Measurements from ENCODE around the gene TTC24. TPM values are rescaled to one million over a fixed set of nuclear protein-coding genes. Genes with fewer than 3 reads are reported as not detected.

The TTC24 gene
- polyA plus RNA-seq, 3 donors: 0.14 to 0.31 TPM; not detected in 1

DNA sequence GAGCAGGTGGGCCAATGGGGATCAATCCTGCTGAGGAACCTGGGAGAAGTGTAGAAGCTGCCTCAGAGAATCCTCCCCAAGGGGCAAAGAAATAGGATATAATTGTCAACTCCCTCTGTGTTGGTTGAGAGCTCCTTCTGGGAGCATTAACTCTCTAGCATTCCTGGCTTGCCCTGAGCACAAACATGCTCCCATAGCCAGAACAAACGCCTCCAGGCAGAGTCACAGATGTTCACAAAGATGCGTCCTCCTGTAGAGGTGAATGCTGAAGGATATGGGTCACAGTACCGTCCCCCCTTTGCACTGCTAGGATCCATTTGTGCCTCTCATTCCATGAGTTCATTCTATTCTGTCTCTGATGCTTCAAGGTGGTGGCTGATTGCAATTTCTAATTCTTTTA, 52.8 kb downstream of the TTC24 start:
- Mint-ChIP-seq H3K9me3 (no peaks in the 10 kb centered on the region), H3K27ac (no peak overlapping the region), H3K4me3 (peak overlapping the region in 1 of 2 donors; percentile 9), H3K4me1 (peaks cover 1% of the 10 kb centered on the region), H3K27me3 (ENCODE audit: low read depth in 3 of 3) (peaks cover 49 to 79% (median 56%) of the 10 kb centered on the region in 3 donors), H3K36me3 (no peaks in the 10 kb centered on the region)
- no peak for DNase-seq
- no peak overlapping the region for H3K4me2 ChIP-seq (replicated peaks; ENCODE audit: extremely low read depth, low read length, poor library complexity, severe bottlenecking)
- H3K4me1 ChIP-seq (ENCODE audit: control insufficient read depth in 1 of 2, insufficient read depth in 2 of 2, low read length in 2 of 2): no peaks in the 10 kb centered on the region
- no CpG with 5 or more reads among the region's 3 CpGs for WGBS (ENCODE audit: insufficient coverage)
- TF ChIP-seq, protein P1, sequence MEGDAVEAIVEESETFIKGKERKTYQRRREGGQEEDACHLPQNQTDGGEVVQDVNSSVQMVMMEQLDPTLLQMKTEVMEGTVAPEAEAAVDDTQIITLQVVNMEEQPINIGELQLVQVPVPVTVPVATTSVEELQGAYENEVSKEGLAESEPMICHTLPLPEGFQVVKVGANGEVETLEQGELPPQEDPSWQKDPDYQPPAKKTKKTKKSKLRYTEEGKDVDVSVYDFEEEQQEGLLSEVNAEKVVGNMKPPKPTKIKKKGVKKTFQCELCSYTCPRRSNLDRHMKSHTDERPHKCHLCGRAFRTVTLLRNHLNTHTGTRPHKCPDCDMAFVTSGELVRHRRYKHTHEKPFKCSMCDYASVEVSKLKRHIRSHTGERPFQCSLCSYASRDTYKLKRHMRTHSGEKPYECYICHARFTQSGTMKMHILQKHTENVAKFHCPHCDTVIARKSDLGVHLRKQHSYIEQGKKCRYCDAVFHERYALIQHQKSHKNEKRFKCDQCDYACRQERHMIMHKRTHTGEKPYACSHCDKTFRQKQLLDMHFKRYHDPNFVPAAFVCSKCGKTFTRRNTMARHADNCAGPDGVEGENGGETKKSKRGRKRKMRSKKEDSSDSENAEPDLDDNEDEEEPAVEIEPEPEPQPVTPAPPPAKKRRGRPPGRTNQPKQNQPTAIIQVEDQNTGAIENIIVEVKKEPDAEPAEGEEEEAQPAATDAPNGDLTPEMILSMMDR (IDR thresholded peaks at IDR 0.05): no peak
- no peak overlapping the region for H3K4me3 ChIP-seq (replicated peaks in 1 of 3; ENCODE audit: low read depth in 2 of 3, low read length in 3 of 3)
- no peaks in the 10 kb centered on the region for H3K79me2 ChIP-seq (ENCODE audit: insufficient read depth, low read length)
- intact Hi-C loops (cut with micrococcal nuclease): no loop called here
- no peaks in the 10 kb centered on the region for H3K36me3 ChIP-seq (replicated peaks in 1 of 2; ENCODE audit: control insufficient read depth in 1 of 2, insufficient read depth in 2 of 2, low read length in 2 of 2)
- no peak overlapping the region for H2AFZ ChIP-seq (ENCODE audit: insufficient read depth, low read depth, low read length, poor library complexity, severe bottlenecking)
- no peaks in the 10 kb centered on the region for H3K9me3 ChIP-seq (replicated peaks in 1 of 2; ENCODE audit: control insufficient read depth in 1 of 2, insufficient read depth in 1 of 2, low read length in 2 of 2)
- H4K20me1 ChIP-seq (ENCODE audit: insufficient read depth, low read length): no peaks in the 10 kb centered on the region
- no peak overlapping the region for H3K9ac ChIP-seq (ENCODE audit: insufficient read depth, low read length, poor library complexity, severe bottlenecking)
- H3K27me3 ChIP-seq (ENCODE audit: control insufficient read depth in 2 of 2, insufficient read depth in 2 of 2, low read length in 2 of 2): peaks cover 28 to 59% of the 10 kb centered on the region in 2 donors
- no peak overlapping the region for H3K27ac ChIP-seq (ENCODE audit: low read depth in 1 of 2, low read length in 2 of 2)

Other genes starting within 250 kb of the TTC24 start
- 10 to 100 TPM; 65.3 to 97.3 (median 94.8) TPM for gene CCT3, start 241.4 kb upstream of the TTC24 start, polyA plus RNA-seq
- under 1 TPM in 1 of 3 donors, not detected in 2; 0.67 TPM for gene TSACC, start 241.2 kb upstream of the TTC24 start, polyA plus RNA-seq
- under 1 TPM in 1 of 3 donors, not detected in 2; 0.08 TPM for gene RHBG, start 210.5 kb upstream of the TTC24 start, polyA plus RNA-seq
- 10 to 100 TPM in 1 of 3 donors, 1 to 10 TPM in 2; 4.5 to 66.4 (median 8.0) TPM for gene MEF2D, start 78.9 kb upstream of the TTC24 start, polyA plus RNA-seq
- gene IQGAP3, start 7.2 kb upstream of the TTC24 start, polyA plus RNA-seq: under 1 TPM in 2 of 3 donors, not detected in 1; 0.03 to 0.24 TPM
- 10 to 100 TPM; 23.7 to 81.7 (median 54.9) TPM for gene NAXE, start 12.1 kb downstream of the TTC24 start, polyA plus RNA-seq
- 1 to 10 TPM; 2.6 to 5.3 (median 4.9) TPM for gene GPATCH4, start 21.8 kb downstream of the TTC24 start, polyA plus RNA-seq
- gene HAPLN2, start 39.7 kb downstream of the TTC24 start, polyA plus RNA-seq: not detected
- not detected for gene BCAN, start 62.4 kb downstream of the TTC24 start, polyA plus RNA-seq
- gene NES, start 97.7 kb downstream of the TTC24 start, polyA plus RNA-seq: not detected
- gene CRABP2, start 125.9 kb downstream of the TTC24 start, polyA plus RNA-seq: 1 to 10 TPM in 1 of 3 donors, under 1 TPM in 1, not detected in 1; 0.23 to 1.8 TPM
- gene METTL25B, start 148.7 kb downstream of the TTC24 start, polyA plus RNA-seq: 10 to 100 TPM in 1 of 3 donors, 1 to 10 TPM in 2; 4.6 to 49.3 (median 4.8) TPM
- gene ISG20L2, start 149.0 kb downstream of the TTC24 start, polyA plus RNA-seq: 10 to 100 TPM; 17.2 to 23.5 (median 18.1) TPM
- 10 to 100 TPM; 28.7 to 47.0 (median 38.4) TPM for gene MRPL24, start 161.4 kb downstream of the TTC24 start, polyA plus RNA-seq
- 10 to 100 TPM; 23.9 to 92.4 (median 49.9) TPM for gene HDGF, start 172.0 kb downstream of the TTC24 start, polyA plus RNA-seq
- gene PRCC, start 187.8 kb downstream of the TTC24 start, polyA plus RNA-seq: 10 to 100 TPM; 26.7 to 37.1 (median 29.6) TPM
- gene SH2D2A, start 237.1 kb downstream of the TTC24 start, polyA plus RNA-seq: under 1 TPM in 2 of 3 donors, not detected in 1; 0.17 to 0.20 TPM